Left kidney (tissue), 2 donors: Measurements from ENCODE around the gene MAST2. TPM values are rescaled to one million over a fixed set of nuclear protein-coding genes. Genes with fewer than 3 reads are reported as not detected.

Source experiments
- DNase-seq: peaks from one replicate; pipeline ENCODE4 v3.0.0-alpha.2; 2013
- polyA plus RNA-seq: library from polyadenylated mRNA; unstranded; fragments of 120-200 nt; gene quantifications from one replicate; pipeline ENCODE4 v1.2.1, GENCODE V29; 2013; ENCODE audit not compliant: insufficient read length

MAST2 gene
- polyA plus RNA-seq, 1 donor = 41.3 TPM

GRCh38 chr1:46062651-46063319 lies 259.4 kb downstream of the MAST2 start:
- DNase-seq = no peak

- no peak for DNase-seq
Observed at GRCh38 chr1:46064708-46065107, 261.3 kb downstream of the MAST2 start.

GRCh38 chr1:46065405-46065804 lies 262.0 kb downstream of the MAST2 start:
- DNase-seq = no peak

- no peak for DNase-seq
Observed at GRCh38 chr1:46067652-46068051, 264.2 kb downstream of the MAST2 start.

GRCh38 chr1:46068525-46068924 lies 265.1 kb downstream of the MAST2 start:
- no peak for DNase-seq

- no peak for DNase-seq
Observed at GRCh38 chr1:46070164-46070814, 266.9 kb downstream of the MAST2 start.

GRCh38 chr1:46072975-46073374 lies 269.6 kb downstream of the MAST2 start:
- DNase-seq = no peak

- DNase-seq = no peak
Observed at GRCh38 chr1:46076343-46076742, 272.9 kb downstream of the MAST2 start.

- no peak for DNase-seq
Observed at GRCh38 chr1:46077644-46078043, 274.2 kb downstream of the MAST2 start.

GRCh38 chr1:46080257-46080656 lies 276.8 kb downstream of the MAST2 start:
- DNase-seq = no peak

GRCh38 chr1:46081206-46081605 lies 277.8 kb downstream of the MAST2 start:
- no peak for DNase-seq

- no peak for DNase-seq
Observed at GRCh38 chr1:46081619-46082018, 278.2 kb downstream of the MAST2 start.

GRCh38 chr1:46083579-46083978 lies 280.2 kb downstream of the MAST2 start:
- DNase-seq = no peak

GRCh38 chr1:46084553-46085451 lies 281.4 kb downstream of the MAST2 start:
- no peak for DNase-seq

Other genes with a start within 250 kb of the MAST2 start
- gene NASP, start 219.6 kb upstream of the MAST2 start, polyA plus RNA-seq = 469 TPM
- 1.3 TPM for gene CCDC17, start 179.6 kb upstream of the MAST2 start, polyA plus RNA-seq
- 137 TPM for gene GPBP1L1, start 117.1 kb upstream of the MAST2 start, polyA plus RNA-seq
- 55.3 TPM for gene TMEM69, start 115.4 kb upstream of the MAST2 start, polyA plus RNA-seq
- gene IPP, start 53.0 kb upstream of the MAST2 start, polyA plus RNA-seq = 34.1 TPM